ENCODE data around the gene IL1RAPL1. TPM values are rescaled to one million over a fixed set of nuclear protein-coding genes. Genes with fewer than 3 reads are reported as not detected.

IL1RAPL1 gene
- total RNA-seq, 4 donors from 2014 or later: 0.16 to 0.46 TPM; not detected in 2

- intact Hi-C loops (cut with DNase I; ENCODE audit: low total_unique reads): no loop called here
These were observed 1112.0 kb downstream of the IL1RAPL1 start for GRCh38 chrX:29699239-29699638.

DNA sequence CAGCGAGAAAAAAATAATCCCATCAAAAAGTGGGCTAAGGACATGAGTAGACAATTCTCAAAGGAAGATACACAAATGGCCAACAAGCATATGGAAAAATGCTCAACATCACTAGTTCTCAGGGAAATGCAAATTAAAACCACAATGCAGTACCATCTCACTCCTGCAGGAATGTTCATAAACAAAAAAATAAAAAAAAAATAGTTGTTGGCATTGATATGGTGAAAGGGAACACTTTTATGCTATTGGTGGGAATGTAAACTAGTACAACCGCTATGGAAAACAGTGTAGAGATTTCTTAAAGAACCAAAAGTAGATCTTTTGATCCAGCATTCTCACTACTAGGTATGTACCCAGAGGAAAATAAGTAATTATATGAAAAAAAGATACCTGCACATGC lies 1119.8 kb downstream of the IL1RAPL1 start:
- intact Hi-C loops (cut with DNase I; ENCODE audit: low total_unique reads) (no loop called here), in situ Hi-C loops (cut with MboI; ENCODE audit: low sequenced_read_pairs in 4 of 4) (no loop called here)
- H3K9me3 ChIP-seq: no peaks in the 10 kb centered on the region
- peaks cover 0 to 3% (median 0%) of the 10 kb centered on the region in 3 donors for H3K27me3 ChIP-seq
- no peaks in the 10 kb centered on the region for H3K36me3 ChIP-seq
- ATAC-seq (no peak), DNase-seq (no peak)
- TF ChIP-seq CTCF (IDR thresholded peaks at IDR 0.05 in 4 of 5, conservative IDR thresholded peaks at IDR 0.05 in 1 of 5) (no peak), POLR2A (IDR thresholded peaks at IDR 0.05) (no peak)
- no peak overlapping the region for H3K4me3 ChIP-seq
- no peak overlapping the region for H3K27ac ChIP-seq
- no peaks in the 10 kb centered on the region for H3K4me1 ChIP-seq

More at GRCh38 chrX:29699239-29699638, 1112.0 kb downstream of the IL1RAPL1 start:
- Histone ChIP-seq H3K9me3 (no peaks in the 10 kb centered on the region), H3K27me3 (no peaks in the 10 kb centered on the region), H3K36me3 (no peaks in the 10 kb centered on the region), H3K27ac (no peak overlapping the region), H3K4me1 (no peaks in the 10 kb centered on the region), H3K4me3 (no peak overlapping the region)
- in situ Hi-C loops (cut with MboI; ENCODE audit: low sequenced_read_pairs in 4 of 4): no loop called here
- no peak for TF ChIP-seq POLR2A (IDR thresholded peaks at IDR 0.05)
- no peak for TF ChIP-seq CTCF (IDR thresholded peaks at IDR 0.05 in 4 of 5, conservative IDR thresholded peaks at IDR 0.05 in 1 of 5)
- no peak for ATAC-seq
- DNase-seq: no peak

GRCh38 chrX:29721152-29721551 lies 1133.9 kb downstream of the IL1RAPL1 start:
- Histone ChIP-seq H3K4me3 (no peak overlapping the region), H3K36me3 (no peaks in the 10 kb centered on the region), H3K4me1 (no peaks in the 10 kb centered on the region), H3K27ac (no peak overlapping the region), H3K27me3 (no peaks in the 10 kb centered on the region), H3K9me3 (no peaks in the 10 kb centered on the region)
- no peak for DNase-seq
- TF ChIP-seq CTCF (IDR thresholded peaks at IDR 0.05 in 4 of 5, conservative IDR thresholded peaks at IDR 0.05 in 1 of 5) (no peak), POLR2A (IDR thresholded peaks at IDR 0.05) (no peak)
- ATAC-seq: no peak
- intact Hi-C loops (cut with DNase I; ENCODE audit: low total_unique reads): no loop called here
- in situ Hi-C loops (cut with MboI; ENCODE audit: low sequenced_read_pairs in 4 of 4): no loop called here

- Histone ChIP-seq H3K36me3 (no peaks in the 10 kb centered on the region), H3K4me1 (no peaks in the 10 kb centered on the region), H3K27ac (no peak overlapping the region), H3K4me3 (no peak overlapping the region), H3K27me3 (no peaks in the 10 kb centered on the region), H3K9me3 (no peaks in the 10 kb centered on the region)
- in situ Hi-C loops (cut with MboI; ENCODE audit: low sequenced_read_pairs in 4 of 4) (no loop called here), intact Hi-C loops (cut with DNase I; ENCODE audit: low total_unique reads) (no loop called here)
- no peak for TF ChIP-seq CTCF (IDR thresholded peaks at IDR 0.05 in 4 of 5, conservative IDR thresholded peaks at IDR 0.05 in 1 of 5)
- TF ChIP-seq POLR2A (IDR thresholded peaks at IDR 0.05): no peak
- DNase-seq: no peak
- ATAC-seq: no peak
These were observed 1137.1 kb downstream of the IL1RAPL1 start for GRCh38 chrX:29724316-29724715.

DNA sequence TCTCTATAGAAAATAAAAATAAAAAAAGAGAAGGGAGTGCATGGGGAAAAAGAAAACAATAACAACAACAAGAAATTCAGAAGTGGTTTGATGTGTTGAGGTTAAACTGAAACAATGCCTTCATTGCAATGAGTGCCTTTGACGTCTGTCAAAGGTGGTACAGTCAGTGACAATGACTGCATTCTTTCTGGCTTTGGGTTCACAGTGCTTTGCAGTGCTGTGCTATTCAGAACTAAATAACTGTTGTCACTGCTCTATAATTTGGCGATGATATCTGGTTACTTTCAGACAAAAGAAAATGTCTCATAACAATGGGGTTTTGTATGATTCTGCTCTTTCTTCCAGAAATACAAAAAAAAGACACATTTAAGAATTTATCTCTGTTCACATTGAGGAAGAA lies 1139.6 kb downstream of the IL1RAPL1 start:
- TF ChIP-seq POLR2A (IDR thresholded peaks at IDR 0.05) (no peak), CTCF (IDR thresholded peaks at IDR 0.05 in 4 of 5, conservative IDR thresholded peaks at IDR 0.05 in 1 of 5) (no peak)
- no peaks in the 10 kb centered on the region for H3K4me1 ChIP-seq
- no peaks in the 10 kb centered on the region for H3K9me3 ChIP-seq
- intact Hi-C loops (cut with DNase I; ENCODE audit: low total_unique reads): no loop called here
- H3K4me3 ChIP-seq: no peak overlapping the region
- H3K27me3 ChIP-seq: no peaks in the 10 kb centered on the region
- ATAC-seq: no peak
- no peak overlapping the region for H3K27ac ChIP-seq
- DNase-seq: no peak
- no peaks in the 10 kb centered on the region for H3K36me3 ChIP-seq
- in situ Hi-C loops (cut with MboI; ENCODE audit: low sequenced_read_pairs in 4 of 4): no loop called here

Measured in gastrocnemius medialis (tissue), 4 donors.